NOMO-1 treated with DMSO at 0.1 percent for 48 hours (cell line): ENCODE results near the gene SERPINB11.
"Not testable (repeated sequence)": the region's sequence is repeated elsewhere in the genome, so short reads cannot be mapped to it uniquely, and the experiment has no call there.

Experiments used
- DNase-seq: peaks from one replicate; lab custom pipeline; 2025; ENCODE audit not compliant: unreplicated experiment; lab: John Stamatoyannopoulos, UW

The SERPINB11 gene, protein sequence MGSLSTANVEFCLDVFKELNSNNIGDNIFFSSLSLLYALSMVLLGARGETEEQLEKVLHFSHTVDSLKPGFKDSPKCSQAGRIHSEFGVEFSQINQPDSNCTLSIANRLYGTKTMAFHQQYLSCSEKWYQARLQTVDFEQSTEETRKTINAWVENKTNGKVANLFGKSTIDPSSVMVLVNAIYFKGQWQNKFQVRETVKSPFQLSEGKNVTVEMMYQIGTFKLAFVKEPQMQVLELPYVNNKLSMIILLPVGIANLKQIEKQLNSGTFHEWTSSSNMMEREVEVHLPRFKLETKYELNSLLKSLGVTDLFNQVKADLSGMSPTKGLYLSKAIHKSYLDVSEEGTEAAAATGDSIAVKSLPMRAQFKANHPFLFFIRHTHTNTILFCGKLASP

DNA sequence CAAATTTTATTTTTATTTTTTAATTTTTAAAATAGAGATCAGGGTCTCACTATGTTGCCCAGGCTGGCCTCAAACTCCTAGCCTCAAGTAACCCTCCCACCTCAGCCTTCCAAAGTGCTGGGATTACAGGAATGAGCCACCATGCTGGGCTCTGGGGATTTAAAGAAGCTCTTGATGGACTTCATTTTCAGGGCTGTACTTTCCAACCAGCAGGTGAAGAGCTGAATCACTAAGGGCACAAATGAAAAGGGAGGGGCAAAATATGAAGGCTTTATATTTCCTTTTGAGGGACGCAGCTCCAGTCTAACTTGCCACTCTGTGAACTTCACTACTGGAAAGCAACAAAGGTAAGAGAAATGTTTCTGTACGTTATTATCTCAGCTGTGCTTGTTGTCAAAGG is at the start of gene SERPINB11:
SERPINB11 (plus strand) TSS at position 301 of the 400 bp plus-strand sequence. CDS start 7,234 bp downstream, outside the sequence.
- no peak for DNase-seq

DNA sequence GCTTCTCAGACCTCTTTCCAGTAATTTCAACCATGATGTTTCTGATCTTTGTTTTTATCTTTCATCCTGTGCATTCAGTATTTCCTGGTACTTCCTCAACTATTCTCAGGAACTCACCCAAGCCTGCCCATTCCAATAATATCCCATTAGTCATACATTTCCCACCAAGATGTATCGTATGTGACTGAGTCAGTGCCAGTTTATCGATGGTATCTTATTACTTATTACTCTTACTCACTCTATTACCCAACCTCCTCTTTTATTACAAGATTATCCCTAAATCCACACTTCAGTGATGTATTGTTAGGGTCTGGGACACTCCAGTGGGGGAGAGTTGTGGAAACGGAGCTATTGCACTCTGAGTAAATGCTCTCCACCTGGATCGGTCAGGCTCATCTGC is 43.8 kb upstream of the SERPINB11 start:
- not testable (repeated sequence) for DNase-seq

DNA sequence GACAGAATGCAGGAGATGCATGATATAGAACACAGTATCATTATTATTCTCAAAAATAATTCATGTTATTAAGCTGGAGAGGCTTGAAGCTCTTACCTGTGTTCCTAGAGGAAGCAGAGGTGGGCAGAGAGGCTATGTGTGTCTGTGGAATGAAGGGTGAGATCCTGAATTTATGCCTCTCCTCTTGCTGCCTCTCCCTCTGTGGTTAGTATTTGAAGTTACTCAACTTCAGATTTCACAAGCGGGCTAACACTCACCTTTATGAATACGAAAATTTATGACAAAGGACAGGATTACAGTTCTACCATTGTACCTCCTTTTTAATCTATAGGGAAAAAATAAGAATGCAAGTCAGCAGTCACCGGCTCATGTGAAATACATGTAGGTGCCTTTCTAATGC is 41.0 kb upstream of the SERPINB11 start, which contains the start of gene SERPINB3:
SERPINB3 (minus strand) TSS at position 144 of the 400 bp plus-strand sequence. CDS start 677 bp downstream, outside the sequence.
- not testable (repeated sequence) for DNase-seq

DNA sequence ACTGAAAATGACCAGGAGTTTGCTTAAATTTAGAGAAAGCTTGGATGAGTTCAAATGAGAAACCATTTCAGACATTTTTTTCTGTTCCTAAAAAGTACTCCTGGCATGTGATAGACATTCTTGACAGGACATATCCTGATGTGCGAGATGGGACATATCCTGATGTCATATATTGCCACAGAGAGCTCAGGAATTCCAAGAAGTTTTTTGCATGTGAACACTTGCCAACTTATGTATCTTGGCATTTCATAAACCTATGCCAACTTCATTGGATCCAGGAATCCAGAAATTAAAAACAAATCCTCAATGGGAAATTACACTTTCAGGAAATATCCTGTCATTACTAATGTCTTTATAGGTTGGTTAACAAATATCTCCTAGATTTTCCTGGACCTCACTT is 38.2 kb upstream of the SERPINB11 start:
- DNase-seq, result no peak

DNA sequence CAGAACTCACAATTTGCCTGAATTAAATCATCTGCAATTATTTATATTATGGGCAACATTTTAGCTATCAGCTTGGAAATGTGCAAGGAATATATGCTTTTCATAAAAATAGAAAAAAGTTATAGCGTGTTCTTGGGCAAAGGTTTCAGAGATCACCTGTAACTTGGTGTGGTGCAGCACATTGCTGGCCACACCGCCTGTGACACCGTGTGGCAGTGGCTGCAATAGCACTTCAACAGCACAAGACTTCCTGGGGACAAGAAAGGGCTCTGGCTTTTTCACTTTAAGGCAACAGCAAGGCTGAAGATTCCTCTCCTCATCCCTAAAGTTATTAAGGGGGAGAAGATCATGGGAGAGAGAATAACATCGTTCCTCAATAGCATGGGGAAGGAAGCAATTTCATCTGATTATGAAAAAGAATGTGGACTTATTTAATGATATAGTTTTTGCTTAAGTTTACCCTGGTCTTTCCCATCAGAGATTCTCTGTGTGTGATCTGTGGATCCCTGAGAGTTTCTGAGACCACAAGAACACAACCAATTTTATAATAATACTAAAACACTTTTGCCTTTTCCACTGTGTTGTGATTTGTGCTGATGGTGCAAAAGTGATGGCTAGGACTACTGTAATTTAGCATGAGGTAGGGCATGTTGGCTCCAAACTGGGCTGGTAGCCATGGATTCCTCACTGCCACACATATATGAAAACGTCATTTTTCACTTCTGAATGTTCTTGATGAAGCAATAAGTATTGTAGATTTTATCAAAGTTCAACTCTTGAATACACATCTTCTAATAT is 26.0 kb upstream of the SERPINB11 start:
- DNase-seq, result peak; percentile 25

DNA sequence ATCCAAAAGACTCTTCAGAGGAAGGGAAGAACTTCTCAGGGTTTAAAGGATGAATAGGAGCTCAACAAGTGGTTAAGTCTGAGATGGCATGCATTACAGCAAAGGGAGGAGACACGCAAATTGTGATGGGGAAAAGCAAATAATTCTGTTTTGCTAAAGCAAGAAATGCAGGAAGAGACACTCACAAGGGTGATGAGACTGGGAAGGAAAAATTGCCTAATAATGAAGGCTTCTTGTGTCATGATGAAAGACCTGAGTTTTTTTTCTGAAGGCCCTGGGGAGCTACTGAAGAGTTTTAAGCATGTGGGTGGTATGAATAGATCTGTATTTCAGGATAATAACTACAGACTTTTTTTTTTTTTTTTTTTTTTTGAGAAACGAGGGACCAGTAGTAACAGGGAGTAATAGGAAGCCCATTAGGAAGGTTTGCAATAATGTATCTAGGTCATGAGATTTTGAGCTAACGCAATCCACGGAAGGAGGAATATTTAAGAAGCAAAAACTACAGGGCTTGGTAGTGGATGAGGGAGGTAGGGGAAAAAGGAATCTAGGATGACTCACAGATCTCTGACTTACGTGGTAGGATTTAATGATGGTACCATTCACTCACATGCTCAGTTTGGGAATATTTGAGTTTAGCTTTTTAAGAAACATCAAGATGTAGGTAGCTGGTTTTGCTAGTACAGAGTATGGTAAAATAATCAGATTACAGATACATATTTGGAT is 25.1 kb upstream of the SERPINB11 start:
- DNase-seq, result peak; percentile 42

DNA sequence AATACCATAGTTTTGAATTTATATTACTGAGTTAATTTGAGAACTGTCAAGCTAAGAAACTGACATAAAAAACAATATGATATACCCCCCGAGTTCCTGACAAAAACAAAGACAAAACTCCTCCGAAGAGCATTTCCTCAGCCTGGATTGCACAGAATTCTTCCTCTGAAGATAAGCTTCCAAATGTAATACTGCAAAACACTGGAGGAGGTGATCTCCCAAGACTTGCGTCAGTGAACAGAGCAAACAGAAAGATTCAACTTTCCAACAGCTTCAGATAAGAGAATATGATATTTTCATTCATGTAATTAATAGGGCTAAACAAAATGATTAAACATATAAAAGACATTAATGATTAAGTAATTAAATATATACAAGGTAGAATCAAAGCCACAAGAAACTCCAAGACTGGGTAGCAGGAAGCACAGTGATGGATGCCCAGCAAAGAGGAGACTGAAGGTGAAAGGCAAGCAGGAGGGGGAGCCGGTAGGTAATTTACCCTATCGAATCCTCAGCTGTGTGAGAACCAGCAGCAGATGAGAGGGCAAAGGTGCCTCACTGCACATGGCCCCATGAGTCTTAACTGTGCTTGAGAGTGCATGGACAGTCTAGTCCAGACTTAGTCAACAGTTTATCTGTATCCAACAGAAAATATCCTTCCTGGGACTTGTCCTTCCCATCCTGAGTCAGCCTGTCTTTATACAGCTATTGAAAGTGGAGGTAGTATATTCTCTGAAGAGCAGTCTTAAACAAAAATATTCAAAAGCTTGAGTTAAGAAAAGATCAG is 22.7 kb upstream of the SERPINB11 start:
- DNase-seq, result no peak

DNA sequence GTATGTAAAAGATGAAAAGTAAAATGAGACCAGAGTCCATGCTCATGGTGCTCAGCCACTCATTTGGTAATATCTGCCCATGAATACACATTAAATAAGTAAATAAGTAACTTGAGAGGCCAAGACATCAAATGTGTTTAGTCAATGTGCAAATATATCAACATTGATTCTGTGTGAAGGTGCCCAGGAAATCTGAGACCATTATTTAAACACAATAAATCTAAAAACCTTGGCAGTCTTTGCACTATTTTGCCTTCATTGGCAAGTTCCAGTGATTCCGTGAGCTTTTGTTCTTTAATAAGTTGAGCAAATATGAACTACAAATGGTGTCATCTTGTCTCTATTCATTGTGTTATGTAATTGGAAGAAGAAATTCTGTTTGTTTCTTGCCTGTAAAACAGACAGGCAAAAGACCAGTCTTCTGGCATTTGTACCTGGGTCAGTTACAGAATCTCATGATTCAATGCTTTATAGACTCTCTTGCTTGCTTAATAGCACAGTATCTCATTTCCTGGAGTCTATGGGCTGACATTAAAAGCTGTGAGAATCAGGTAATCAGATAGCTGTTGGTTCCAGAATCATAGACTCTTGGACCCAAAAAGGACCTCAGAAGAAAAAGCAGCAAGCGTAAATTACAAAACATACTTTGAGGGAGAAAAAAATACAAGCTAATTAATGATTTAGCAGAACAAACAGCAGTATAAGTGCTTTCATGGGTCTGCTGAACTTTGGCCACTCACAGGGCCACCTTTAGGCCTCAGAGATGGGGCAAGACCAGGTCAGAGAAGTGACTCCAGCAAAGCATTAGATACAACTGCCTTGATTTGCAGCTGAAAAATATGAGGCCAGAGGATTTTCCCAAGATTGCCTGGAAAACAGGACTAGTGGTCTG is 21.1 kb upstream of the SERPINB11 start:
- no peak for DNase-seq

DNA sequence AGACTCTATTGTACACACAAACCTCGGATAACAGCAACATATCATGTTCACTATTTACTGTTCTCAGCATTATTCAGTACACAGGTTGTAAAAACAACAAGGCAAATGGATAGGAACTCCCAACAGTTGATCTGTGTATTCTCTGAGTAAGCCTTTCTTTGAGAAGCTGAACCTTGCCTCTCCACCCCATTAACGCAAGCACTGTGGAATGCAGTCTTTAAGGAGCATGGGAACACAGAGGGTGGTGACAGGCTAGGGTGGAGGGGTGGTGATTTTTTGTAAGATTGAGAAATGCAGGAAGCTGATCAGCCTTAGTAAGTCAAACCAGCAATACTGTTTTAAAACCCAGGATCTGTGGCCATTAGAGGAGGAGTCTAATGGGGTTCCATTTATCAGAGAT is 19.6 kb upstream of the SERPINB11 start:
- no peak for DNase-seq

DNA sequence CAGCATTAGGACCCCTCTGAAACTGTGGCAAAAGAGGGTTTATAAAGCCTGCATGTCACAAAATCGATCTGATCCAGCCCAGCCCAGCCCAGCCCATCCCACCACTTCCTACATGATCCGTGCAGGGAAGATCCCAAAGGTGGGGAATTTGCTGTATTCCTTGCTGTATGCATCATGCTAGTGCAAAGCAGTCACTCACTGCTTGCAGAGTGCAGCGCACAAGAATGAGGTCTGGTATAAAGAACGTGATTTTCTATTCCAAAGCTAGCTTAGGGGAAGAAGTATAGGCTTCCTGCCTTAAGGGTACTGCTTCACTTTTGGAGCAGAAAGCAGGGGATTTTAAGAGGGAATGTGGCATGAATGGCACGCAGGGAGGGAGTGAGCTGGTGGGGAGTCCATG is 18.9 kb upstream of the SERPINB11 start:
- no peak for DNase-seq

DNA sequence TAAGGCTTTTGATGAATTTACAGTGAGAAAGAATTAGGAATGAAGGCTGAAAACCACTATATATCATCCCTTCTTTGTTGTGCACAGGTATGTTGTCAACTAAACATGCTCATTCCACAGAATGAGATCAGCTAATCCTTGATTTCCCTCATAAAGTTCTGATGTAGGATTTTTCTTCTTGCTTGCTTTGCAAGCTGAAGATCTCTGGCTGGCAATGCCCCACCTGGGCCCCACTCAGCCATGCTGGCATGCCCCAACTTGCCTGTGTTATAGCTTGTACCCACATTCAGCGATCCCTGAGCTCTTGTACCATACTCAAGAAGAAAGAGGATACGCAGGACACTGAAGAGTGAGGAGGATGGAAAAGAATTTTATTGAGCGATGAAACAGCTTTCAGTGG is 18.0 kb upstream of the SERPINB11 start:
- DNase-seq, result no peak

DNA sequence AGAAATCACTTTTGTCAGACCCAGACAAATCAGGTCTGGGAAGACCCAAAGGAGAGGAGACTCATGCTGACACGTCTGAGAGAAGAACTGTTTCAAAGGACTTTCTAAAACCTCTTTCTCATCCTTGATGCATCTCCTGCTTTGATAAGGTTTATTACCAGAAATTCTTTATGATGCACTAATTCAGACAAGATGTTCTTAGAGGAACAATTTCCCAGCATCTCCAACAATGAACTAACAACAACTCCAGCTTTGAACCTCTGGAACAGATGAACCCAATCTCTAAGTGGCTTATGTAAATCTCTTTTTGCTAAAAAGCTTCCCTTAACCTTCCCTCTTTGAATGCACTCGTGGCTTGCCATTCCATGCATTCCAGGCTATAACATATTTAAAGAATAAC is 15.9 kb upstream of the SERPINB11 start:
- DNase-seq, result no peak

DNA sequence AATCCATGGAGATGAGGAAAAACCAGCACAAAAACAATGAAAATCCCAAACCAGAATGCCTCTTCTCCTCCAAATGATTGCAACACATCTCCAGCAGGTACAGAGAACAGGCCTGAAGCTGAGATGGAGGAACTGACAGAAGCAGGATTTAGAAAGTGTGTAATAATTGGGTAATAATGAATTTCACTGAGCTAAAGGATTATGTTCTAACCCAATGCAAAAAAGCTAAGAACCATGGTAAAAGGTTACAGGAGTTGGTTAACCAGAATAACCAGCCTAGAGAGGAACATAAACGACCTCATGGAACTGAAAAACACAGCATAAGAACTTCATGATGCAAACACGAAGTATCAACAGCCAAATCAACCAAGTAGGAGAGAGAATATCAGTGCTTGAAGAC is 13.7 kb upstream of the SERPINB11 start:
- DNase-seq, result no peak

DNA sequence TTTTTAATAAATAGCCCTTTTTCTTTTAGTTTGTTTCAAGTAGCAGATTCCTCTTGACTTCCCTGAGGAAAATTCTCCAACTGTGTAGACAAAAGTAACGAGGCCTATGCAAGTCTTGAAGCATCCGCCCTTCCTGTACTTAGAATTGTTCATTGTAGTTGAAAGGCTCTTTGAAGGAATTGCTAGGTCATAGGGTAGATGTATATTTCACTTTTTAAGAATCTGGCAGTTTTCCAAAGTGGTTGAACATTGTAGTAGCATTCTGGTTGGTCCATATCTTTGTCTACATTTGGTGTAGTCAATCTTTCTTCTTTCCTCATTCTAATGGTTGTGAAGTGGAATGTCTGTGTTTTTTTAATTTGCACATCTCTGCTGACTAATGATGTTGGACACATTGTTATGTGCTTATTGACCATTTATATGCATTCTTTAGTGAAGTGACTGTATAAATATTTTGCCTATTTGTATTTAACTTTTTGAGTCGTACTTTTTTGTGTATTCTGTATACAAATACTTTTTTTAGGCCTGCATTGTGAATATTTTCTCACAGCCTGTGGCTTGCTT is 5.6 kb upstream of the SERPINB11 start:
- no peak for DNase-seq

DNA sequence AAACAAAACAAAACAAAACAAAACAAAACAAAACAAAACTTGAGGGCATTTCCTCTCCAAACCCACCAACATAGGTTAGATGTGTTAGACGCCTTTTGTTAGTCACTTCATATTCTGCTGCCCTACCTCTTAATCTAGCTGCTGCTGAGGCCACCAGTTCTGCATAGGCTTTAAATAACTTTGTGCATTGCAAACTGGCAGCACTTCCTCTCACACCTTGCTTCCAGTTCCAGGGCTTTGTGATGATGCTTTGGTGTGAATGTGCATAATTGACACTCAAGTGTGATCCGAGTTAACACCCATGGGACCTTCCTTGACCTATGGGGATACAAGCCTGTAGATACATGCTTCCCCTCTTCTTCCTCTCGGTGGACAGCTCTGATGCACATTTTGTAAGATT is 2.3 kb upstream of the SERPINB11 start:
- no peak for DNase-seq

DNA sequence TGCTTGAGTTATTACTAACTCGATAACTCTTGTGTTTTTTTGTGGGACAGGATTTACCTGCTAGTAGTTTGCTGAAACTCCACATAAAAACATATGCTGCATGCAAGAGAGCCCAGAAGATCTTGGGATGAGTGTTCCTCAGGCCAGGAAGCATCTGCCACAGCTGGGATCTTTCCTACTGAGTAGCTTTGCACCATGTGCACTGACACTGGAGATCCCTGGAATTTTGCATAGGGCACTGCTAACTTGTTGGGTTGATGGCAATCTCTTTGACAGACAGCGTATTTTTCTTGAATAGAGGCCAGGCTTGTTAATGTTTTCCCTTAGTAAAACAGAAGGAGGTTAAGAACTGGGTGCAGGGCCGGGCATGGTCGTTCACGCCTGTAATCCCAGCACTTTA is 808 bp upstream of the SERPINB11 start:
- DNase-seq, result no peak

DNA sequence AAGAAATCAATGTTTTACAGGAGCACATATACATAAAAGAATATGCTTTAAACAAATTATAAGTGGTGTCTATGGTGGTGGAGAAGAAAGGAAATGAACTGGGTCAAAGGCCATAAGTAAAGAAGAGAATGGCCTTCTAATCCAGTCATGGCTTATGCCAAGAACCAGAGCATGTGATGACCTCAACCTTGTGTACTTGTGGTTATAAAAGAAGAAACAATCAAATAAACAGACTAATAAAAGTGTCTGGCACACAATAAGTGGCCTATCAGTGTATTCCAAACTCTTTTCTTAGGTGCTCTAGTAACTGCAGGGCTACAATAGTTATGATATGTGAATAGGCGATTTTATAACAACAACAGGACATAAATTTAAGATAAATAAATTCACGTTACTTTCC is 2.6 kb downstream of the SERPINB11 start:
- no peak for DNase-seq

DNA sequence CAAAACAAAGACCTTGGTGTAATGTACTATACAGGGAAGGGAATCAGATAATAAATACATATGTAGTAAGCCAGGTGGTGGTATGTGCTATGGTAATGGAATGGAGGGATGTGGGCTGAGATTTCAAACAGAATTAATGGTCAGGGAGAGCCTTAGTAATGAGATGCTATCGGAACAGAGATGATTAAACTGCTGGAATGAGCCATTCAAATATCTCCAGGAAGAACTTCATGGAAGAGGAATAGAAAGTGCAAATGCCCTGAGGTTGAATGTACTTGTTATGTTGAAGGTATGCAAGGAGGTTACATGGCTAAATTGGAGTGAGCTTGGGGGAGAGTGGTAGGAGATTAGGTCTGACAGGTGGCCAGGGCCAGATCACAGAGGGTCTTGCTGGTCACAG is 5.1 kb downstream of the SERPINB11 start:
- no peak for DNase-seq

DNA sequence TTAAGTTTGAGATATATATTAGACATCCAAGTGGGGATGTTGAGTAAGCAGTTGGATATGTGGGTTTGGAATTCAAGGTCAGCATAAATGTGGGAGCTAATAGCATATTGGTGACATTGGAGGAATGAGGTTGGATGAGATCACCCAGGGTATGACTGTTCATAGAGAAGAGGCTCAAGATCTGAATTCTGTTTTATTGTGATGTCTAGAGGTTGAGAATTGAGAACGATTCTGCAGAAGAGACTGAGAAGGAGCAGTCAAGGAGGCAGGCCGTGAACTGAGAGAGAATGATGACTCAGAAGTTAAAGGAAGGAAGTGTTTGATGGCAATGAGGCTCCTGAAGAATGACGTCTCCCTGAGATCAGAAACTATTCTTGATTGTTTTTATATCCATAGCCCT is 5.9 kb downstream of the SERPINB11 start:
- no peak for DNase-seq
